H1 (cell line): ENCODE measurements around the gene TCEANC2. TPM values are rescaled to one million over a fixed set of nuclear protein-coding genes. Genes with fewer than 3 reads are reported as not detected.

ENCODE experiments used
- CTCF ChIA-PET: fragments of 300-600 bp; sonication (Branson Sonifier 250); formaldehyde crosslinking; loops from one replicate; lab custom pipeline; 2021; ENCODE audit not compliant: partially characterized antibody; lab: Charles Lee
- POLR2A ChIA-PET: fragments of 300-600 bp; sonication (Branson Sonifier 250); formaldehyde crosslinking; loops from one replicate; lab custom pipeline; 2021; ENCODE audit warnings: inconsistent platforms; ENCODE audit not compliant: partially characterized antibody; lab: Charles Lee
- DNase-seq, 2 experiments: peaks; one replicate each; pipeline versions ENCODE4 v3.0.0 to v3.0.0-alpha.2; 2010 to 2022; ENCODE audit warnings: low spot score in 2 of 2, low read depth in 1 of 2, mixed read lengths in 1 of 2
- FAIRE-seq: peaks from 2 replicates; lab custom pipeline; 2011; peaks lifted over from hg19 to GRCh38; lab: Jason Lieb, UNC
- H2AFZ ChIP-seq: 2 replicates; pipeline ENCODE4 v1.8.1; 2012; ENCODE audit warnings: low read length, inconsistent platforms
- H2AK5ac ChIP-seq: 2 replicates; pipeline ENCODE4 v1.6.1; 2013; ENCODE audit warnings: low read depth, low read length
- H2BK120ac ChIP-seq: replicated peaks from 2 replicates; pipeline ENCODE3; 2013; ENCODE audit warnings: low read depth, low read length, inconsistent platforms
- H2BK12ac ChIP-seq: 2 replicates; pipeline ENCODE4 v1.6.1; 2013; ENCODE audit warnings: low read depth, low read length
- H2BK15ac ChIP-seq: 2 replicates; pipeline ENCODE4 v1.6.1; 2013; ENCODE audit warnings: low read length
- H2BK20ac ChIP-seq: 2 replicates; pipeline ENCODE4 v1.6.1; 2013; ENCODE audit warnings: low read length
- H2BK5ac ChIP-seq: 2 replicates; pipeline ENCODE4 v1.6.1; 2013; ENCODE audit warnings: low read depth, low read length
- H3K14ac ChIP-seq: 2 replicates; pipeline ENCODE4 v1.6.1; 2013; ENCODE audit warnings: inconsistent platforms; ENCODE audit not compliant: insufficient read length
- H3K18ac ChIP-seq: 2 replicates; pipeline ENCODE4 v1.6.1; 2013; ENCODE audit warnings: low read length; ENCODE audit errors: extremely low read depth
- H3K23ac ChIP-seq: 2 replicates; pipeline ENCODE4 v1.6.1; 2013; ENCODE audit warnings: inconsistent platforms; ENCODE audit not compliant: insufficient read length
- H3K23me2 ChIP-seq: 2 replicates; pipeline ENCODE4 v1.6.1; 2013; ENCODE audit warnings: low read depth, low read length
- H3K27ac ChIP-seq: 2 replicates; pipeline ENCODE4 v1.6.1; 2011; ENCODE audit warnings: low read depth, low read length, inconsistent platforms
- H3K27me3 ChIP-seq, 4 experiments: replicated peaks in 1 of 4; 1 replicate in 1 of 4; 2 replicates in 3 of 4; pipeline versions ENCODE4 v1.6.1 to v1.8.1; 2011 to 2013; ENCODE audit warnings: low read length in 3 of 4, mild to moderate bottlenecking in 3 of 4, inconsistent platforms in 2 of 4, mixed read lengths in 2 of 4, moderate library complexity in 1 of 4; ENCODE audit not compliant: control insufficient read depth in 3 of 4, insufficient read depth in 3 of 4; ENCODE audit errors: extremely low read depth in 1 of 4
- H3K36me3 ChIP-seq, 4 experiments: 2 replicates each; pipeline versions ENCODE4 v1.6.1 to v1.8.1; 2011 to 2013; ENCODE audit warnings: mild to moderate bottlenecking in 4 of 4, low read length in 3 of 4, moderate library complexity in 2 of 4, control low read depth in 1 of 4, inconsistent platforms in 1 of 4; ENCODE audit not compliant: insufficient read depth in 4 of 4, control insufficient read depth in 2 of 4
- H3K4ac ChIP-seq: replicated peaks from 2 replicates; pipeline ENCODE3; 2013; ENCODE audit warnings: low read length, low read depth, mixed read lengths, inconsistent platforms; ENCODE audit not compliant: insufficient read length
- H3K4me1 ChIP-seq, 4 experiments: replicated peaks in 1 of 4; 1 replicate in 1 of 4; 2 replicates in 3 of 4; pipeline versions ENCODE4 v1.6.1 to v1.8.1; 2011 to 2013; ENCODE audit warnings: low read length in 3 of 4, inconsistent platforms in 2 of 4, mixed read lengths in 1 of 4; ENCODE audit not compliant: insufficient read depth in 4 of 4, control insufficient read depth in 3 of 4
- H3K4me2 ChIP-seq, 2 experiments: 2 replicates each; pipeline versions ENCODE4 v1.6.1 to v1.8.1; 2011 to 2013; ENCODE audit warnings: low read depth in 2 of 2, low read length in 2 of 2, control low read depth in 1 of 2, inconsistent platforms in 1 of 2, mild to moderate bottlenecking in 1 of 2; ENCODE audit not compliant: insufficient read depth in 1 of 2
- H3K4me3 ChIP-seq, 4 experiments: fragments of 200-600, 300-600 bp in 1 of 4; sonication (generic), shearing (Covaris generic), sonication (Bioruptor Twin) in 1 of 4; 2 replicates each; pipeline versions ENCODE4 v1.5.1 to v1.8.1; 2011 to 2016; ENCODE audit warnings: low read length in 4 of 4, low read depth in 3 of 4, control low read depth in 2 of 4, inconsistent platforms in 2 of 4, mild to moderate bottlenecking in 2 of 4, mixed read lengths in 1 of 4, moderate library complexity in 1 of 4; ENCODE audit not compliant: insufficient read depth in 2 of 4; ENCODE audit errors: extremely low read depth in 1 of 4
- H3K56ac ChIP-seq: replicated peaks from 2 replicates; pipeline ENCODE3; 2013; ENCODE audit warnings: low read depth, mild to moderate bottlenecking, mixed read lengths, low read length, inconsistent platforms; ENCODE audit not compliant: insufficient read length
- H3K79me1 ChIP-seq: 2 replicates; pipeline ENCODE4 v1.6.1; 2013; ENCODE audit warnings: low read depth, low read length, control low read depth
- H3K79me2 ChIP-seq, 2 experiments: 2 replicates each; pipeline versions ENCODE4 v1.6.1 to v1.8.1; 2012 to 2013; ENCODE audit warnings: low read length in 2 of 2, mild to moderate bottlenecking in 2 of 2, inconsistent platforms in 1 of 2; ENCODE audit not compliant: insufficient read depth in 2 of 2, control insufficient read depth in 1 of 2
- H3K9ac ChIP-seq, 4 experiments: replicated peaks in 1 of 4; 1 replicate in 1 of 4; 2 replicates in 3 of 4; pipeline versions ENCODE4 v1.6.1 to v1.8.1; 2011 to 2013; ENCODE audit warnings: low read depth in 3 of 4, low read length in 3 of 4, control low read depth in 2 of 4, mild to moderate bottlenecking in 2 of 4, moderate library complexity in 2 of 4, inconsistent platforms in 1 of 4; ENCODE audit errors: extremely low read depth in 1 of 4
- H3K9me3 ChIP-seq, 2 experiments: 2 replicates each; pipeline versions ENCODE4 v1.6.1 to v1.8.1; 2012 to 2013; ENCODE audit warnings: mild to moderate bottlenecking in 2 of 2, moderate library complexity in 2 of 2, control low read depth in 1 of 2, inconsistent platforms in 1 of 2, low read depth in 1 of 2, low read length in 1 of 2, mixed read lengths in 1 of 2; ENCODE audit not compliant: insufficient read depth in 2 of 2
- H4K20me1 ChIP-seq, 2 experiments: replicated peaks in 1 of 2; 2 replicates each; pipeline versions ENCODE3 to v1.8.1; 2011 to 2013; ENCODE audit warnings: inconsistent platforms in 2 of 2, low read length in 2 of 2, mild to moderate bottlenecking in 1 of 2; ENCODE audit not compliant: insufficient read depth in 2 of 2, control insufficient read depth in 1 of 2
- H4K5ac ChIP-seq: 2 replicates; pipeline ENCODE4 v1.6.1; 2013; ENCODE audit warnings: low read length, low read depth, mixed read lengths, inconsistent platforms; ENCODE audit not compliant: insufficient read length
- H4K8ac ChIP-seq: 2 replicates; pipeline ENCODE4 v1.8.0; 2013; ENCODE audit warnings: mild to moderate bottlenecking, moderate library complexity, low read length, inconsistent platforms; ENCODE audit not compliant: insufficient read depth; ENCODE audit errors: extremely low read depth
- H4K91ac ChIP-seq: replicated peaks from 2 replicates; pipeline ENCODE3; 2013; ENCODE audit warnings: low read length, mixed read lengths, inconsistent platforms; ENCODE audit not compliant: insufficient read length
- GABPA ChIP-seq: IDR thresholded peaks from 2 replicates; pipeline ENCODE4 v1.6.1; 2011; ENCODE audit warnings: mild to moderate bottlenecking, low read length, moderate library complexity, borderline replicate concordance; ENCODE audit not compliant: insufficient read depth
- KDM5A ChIP-seq: fragments of 200-600 bp; IDR thresholded peaks from 2 replicates; pipeline ENCODE4 v1.7.1; 2012; ENCODE audit warnings: mild to moderate bottlenecking, low read length, inconsistent platforms, mixed read lengths
- TAF1 ChIP-seq: IDR thresholded peaks from 2 replicates; pipeline ENCODE4 v1.6.1; 2011; ENCODE audit warnings: mild to moderate bottlenecking, low read depth, low read length
- WGBS, 2 experiments: shearing (Covaris generic) in 1 of 2; methylation state at CpG; one replicate each; pipeline versions ENCODE4 v1.1.6 to v1.1.7; 2013 to 2015; ENCODE audit warnings: low lambda C conversion rate in 2 of 2, mixed read lengths in 2 of 2, inconsistent platforms in 1 of 2, low coverage in 1 of 2, missing lambda C conversion rate in 1 of 2; ENCODE audit not compliant: insufficient replicate concordance in 2 of 2, insufficient coverage in 1 of 2, insufficient read length in 1 of 2; ENCODE audit errors: extremely low coverage in 1 of 2, missing lambda C conversion rate in 1 of 2; 5-methylcytosine and 5-hydroxymethylcytosine counted together
- polyA plus RNA-seq, 7 experiments: library from polyadenylated mRNA; depleted of rRNA in 3 of 7; stranded (reverse) in 5 of 7; unstranded in 2 of 7; fragments of >200 nt in 5 of 7; fragments of 200-250 nt in 2 of 7; gene quantifications; 1 replicate in 5 of 7; 2 replicates in 1 of 7; 4 replicates in 1 of 7; pipeline versions ENCODE4 v1.2.1 to v1.2.3, GENCODE V29; 2011 to 2013; ENCODE audit warnings: missing spikeins in 2 of 7, mixed read lengths in 2 of 7
- total RNA-seq: library from RNA; stranded (reverse); fragmentation: NEBNext Ultra II Directional; extraction: Animal tissue kit (Norgen Biotek cat#: 25700); gene quantifications from 2 replicates; pipeline ENCODE4 v1.2.1, GENCODE V29; 2021

Gene TCEANC2
- total and polyA plus RNA-seq, 2 of the 8 experiments (the other 6 are each of a cell fraction or from before 2014, with no cell fraction given) = 4.2 to 8.2 TPM

GRCh38 chr1:54100500-54100899 is 47.1 kb downstream of the TCEANC2 start:
- Histone ChIP-seq H3K23ac (no peak overlapping the region), H3K9ac (no peak overlapping the region), H3K18ac (no peak overlapping the region), H4K8ac (no peak overlapping the region), H2BK12ac (no peak overlapping the region), H4K5ac (no peak overlapping the region), H3K14ac (no peak overlapping the region), H2AFZ (no peak overlapping the region), H3K79me2 (no peaks in the 10 kb centered on the region), H3K36me3 (no peaks in the 10 kb centered on the region), H3K27ac (no peak overlapping the region), H3K27me3 (no peaks in the 10 kb centered on the region), H3K79me1 (no peaks in the 10 kb centered on the region), H3K4me3 (no peak overlapping the region), H2BK15ac (no peak overlapping the region), H4K91ac (no peak overlapping the region), H3K23me2 (no peaks in the 10 kb centered on the region), H3K9me3 (no peaks in the 10 kb centered on the region), H3K4me2 (no peak overlapping the region), H2BK120ac (no peak overlapping the region), H2AK5ac (no peak overlapping the region), H3K4me1 (no peaks in the 10 kb centered on the region; a peak in 1 of 7 replicates), H3K4ac (no peak overlapping the region), H3K56ac (no peak overlapping the region), H2BK5ac (no peak overlapping the region), H4K20me1 (no peaks in the 10 kb centered on the region), H2BK20ac (no peak overlapping the region)
- FAIRE-seq (no peak), DNase-seq (no peak)
- ChIA-PET CTCF (interaction anchor here (0.8 to 3.2 kb wide), 3 partner anchors 8 to 19 kb away, joined by 3 to 8 read pairs (median 3); no protein-coding TSS in a partner anchor), POLR2A (no interaction called here)
- TF ChIP-seq TAF1 (no peak), GABPA (no peak), KDM5A (no peak)
- WGBS, 2 experiments = 91% methylated on average over 2 of the region's 2 CpGs; no CpG with 5 or more reads in 1 of the 2 experiments
